ENCODE measurements around the gene MAP3K7.

MAP3K7 gene

DNA sequence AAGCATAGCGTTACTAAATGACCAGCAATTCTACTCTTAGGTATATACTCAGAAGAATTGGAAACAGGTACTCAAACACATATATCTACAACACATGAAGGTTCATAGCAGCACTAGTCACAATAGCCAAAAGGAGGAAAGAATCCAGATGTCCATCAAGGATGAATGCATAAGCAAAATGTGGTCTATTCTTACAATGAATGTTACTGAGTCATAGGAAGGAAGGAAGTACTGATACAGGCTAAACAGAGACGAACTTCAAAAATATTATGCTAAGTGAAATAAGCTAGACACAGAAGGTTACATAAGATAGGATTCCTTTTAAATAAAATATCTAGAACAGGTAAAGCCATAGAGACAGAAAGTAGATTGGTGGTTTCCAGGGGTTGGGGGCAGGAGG, 93.5 kb downstream of the MAP3K7 start:
- no peaks in the 10 kb centered on the region for H3K9me3 ChIP-seq (ENCODE audit: severe bottlenecking)
- DNase-seq, result no peak
- H3K36me3 ChIP-seq, result no peaks in the 10 kb centered on the region
- no peaks in the 10 kb centered on the region for H3K27me3 ChIP-seq (ENCODE audit: insufficient read depth, low read depth, severe bottlenecking)
- no peak overlapping the region for H3K4me3 ChIP-seq (ENCODE audit: low read depth, low read length)
- no peak overlapping the region for H3K27ac ChIP-seq
- TF ChIP-seq, protein P1, sequence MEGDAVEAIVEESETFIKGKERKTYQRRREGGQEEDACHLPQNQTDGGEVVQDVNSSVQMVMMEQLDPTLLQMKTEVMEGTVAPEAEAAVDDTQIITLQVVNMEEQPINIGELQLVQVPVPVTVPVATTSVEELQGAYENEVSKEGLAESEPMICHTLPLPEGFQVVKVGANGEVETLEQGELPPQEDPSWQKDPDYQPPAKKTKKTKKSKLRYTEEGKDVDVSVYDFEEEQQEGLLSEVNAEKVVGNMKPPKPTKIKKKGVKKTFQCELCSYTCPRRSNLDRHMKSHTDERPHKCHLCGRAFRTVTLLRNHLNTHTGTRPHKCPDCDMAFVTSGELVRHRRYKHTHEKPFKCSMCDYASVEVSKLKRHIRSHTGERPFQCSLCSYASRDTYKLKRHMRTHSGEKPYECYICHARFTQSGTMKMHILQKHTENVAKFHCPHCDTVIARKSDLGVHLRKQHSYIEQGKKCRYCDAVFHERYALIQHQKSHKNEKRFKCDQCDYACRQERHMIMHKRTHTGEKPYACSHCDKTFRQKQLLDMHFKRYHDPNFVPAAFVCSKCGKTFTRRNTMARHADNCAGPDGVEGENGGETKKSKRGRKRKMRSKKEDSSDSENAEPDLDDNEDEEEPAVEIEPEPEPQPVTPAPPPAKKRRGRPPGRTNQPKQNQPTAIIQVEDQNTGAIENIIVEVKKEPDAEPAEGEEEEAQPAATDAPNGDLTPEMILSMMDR (IDR thresholded peaks at IDR 0.05; ENCODE audit: low read depth, low read length), result no peak

DNA sequence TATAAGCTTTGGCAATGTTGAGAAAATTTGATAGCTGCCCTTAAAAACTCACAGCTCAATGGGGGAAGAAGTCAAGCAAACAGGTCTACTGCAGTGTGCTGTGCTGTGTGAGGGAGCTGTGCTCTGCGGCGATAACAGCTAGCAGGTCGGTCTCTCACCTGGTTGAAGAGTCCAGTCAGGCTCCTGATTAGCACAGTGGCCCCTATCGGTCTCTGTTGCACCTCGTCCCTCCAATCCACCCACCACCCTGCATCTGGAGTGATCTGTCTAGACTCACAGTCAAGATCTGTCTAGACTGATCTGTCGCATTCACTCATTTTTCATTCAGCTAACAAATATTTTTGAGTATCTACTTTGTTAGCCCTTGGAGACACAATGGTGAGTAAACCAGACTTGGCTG, 94.1 kb downstream of the MAP3K7 start:
- DNase-seq, result no peak
- Histone ChIP-seq H3K27ac (no peak overlapping the region), H3K4me3 (ENCODE audit: low read depth, low read length) (no peak overlapping the region), H3K9me3 (ENCODE audit: severe bottlenecking) (no peaks in the 10 kb centered on the region), H3K27me3 (ENCODE audit: insufficient read depth, low read depth, severe bottlenecking) (no peaks in the 10 kb centered on the region), H3K36me3 (no peaks in the 10 kb centered on the region)
- TF ChIP-seq, protein P1 (IDR thresholded peaks at IDR 0.05; ENCODE audit: low read depth, low read length), result no peak

DNA sequence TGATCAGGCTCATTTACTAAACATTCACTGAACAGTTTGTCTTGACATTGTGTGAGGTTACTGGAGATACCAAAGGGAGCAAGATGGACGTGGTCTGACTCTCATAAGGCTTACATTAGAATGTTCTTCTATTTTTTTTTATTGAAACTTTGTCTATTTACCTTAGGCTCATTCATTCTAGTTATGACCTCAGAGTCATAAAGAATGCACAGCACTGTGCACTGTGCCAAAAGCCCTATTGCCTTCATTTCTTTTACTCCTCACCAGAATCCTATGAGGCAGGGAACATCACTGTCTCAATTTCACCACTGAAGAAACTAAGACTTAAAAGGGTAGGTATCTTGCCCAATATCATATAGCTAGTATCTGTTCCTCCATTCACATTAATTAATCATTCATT, 94.5 kb downstream of the MAP3K7 start:
- H3K9me3 ChIP-seq (ENCODE audit: severe bottlenecking), result no peaks in the 10 kb centered on the region
- H3K4me3 ChIP-seq (ENCODE audit: low read depth, low read length), result no peak overlapping the region
- H3K27me3 ChIP-seq (ENCODE audit: insufficient read depth, low read depth, severe bottlenecking), result no peaks in the 10 kb centered on the region
- no peak for DNase-seq
- H3K27ac ChIP-seq, result no peak overlapping the region
- TF ChIP-seq, protein P1 (IDR thresholded peaks at IDR 0.05; ENCODE audit: low read depth, low read length), result no peak
- no peaks in the 10 kb centered on the region for H3K36me3 ChIP-seq

DNA sequence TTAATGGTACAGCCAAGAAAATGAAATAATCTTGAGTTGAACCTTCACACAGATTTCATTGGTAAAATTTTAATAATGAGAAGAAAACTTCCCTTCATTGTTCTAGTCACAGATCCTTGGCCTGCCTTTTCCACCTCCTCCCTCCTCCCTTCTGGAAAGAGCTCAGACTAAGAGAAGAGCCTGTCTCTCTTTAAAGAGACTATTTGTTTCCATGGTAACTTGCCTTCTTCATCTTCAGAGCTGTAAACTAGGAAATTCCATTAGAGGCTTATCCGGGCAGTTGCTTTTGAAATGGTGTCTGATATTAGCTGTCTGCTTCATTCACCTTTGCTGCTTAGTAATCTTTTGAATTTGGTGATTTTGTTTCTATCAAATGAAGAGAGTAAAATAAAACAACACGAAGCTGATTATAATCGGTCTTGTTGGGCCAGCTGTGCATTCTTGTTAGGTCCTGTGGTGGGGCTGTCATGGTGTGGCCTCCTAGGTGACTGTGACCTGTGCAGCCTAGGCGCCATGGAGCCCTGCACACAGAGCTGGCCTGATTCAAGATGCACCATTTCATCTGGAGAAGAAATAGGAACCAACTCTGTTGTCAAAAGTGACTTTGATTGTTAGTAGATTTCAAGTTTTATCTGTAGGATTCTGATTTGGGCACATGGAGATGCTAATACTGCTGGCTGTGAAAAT, 96.7 kb downstream of the MAP3K7 start:
- TF ChIP-seq, protein P1 (IDR thresholded peaks at IDR 0.05; ENCODE audit: low read depth, low read length), result no peak
- no peaks in the 10 kb centered on the region for H3K27me3 ChIP-seq (ENCODE audit: insufficient read depth, low read depth, severe bottlenecking)
- H3K9me3 ChIP-seq (ENCODE audit: severe bottlenecking), result no peaks in the 10 kb centered on the region
- no peak overlapping the region for H3K27ac ChIP-seq
- DNase-seq, result no peak
- H3K36me3 ChIP-seq, result no peaks in the 10 kb centered on the region
- H3K4me3 ChIP-seq (ENCODE audit: low read depth, low read length), result no peak overlapping the region

DNA sequence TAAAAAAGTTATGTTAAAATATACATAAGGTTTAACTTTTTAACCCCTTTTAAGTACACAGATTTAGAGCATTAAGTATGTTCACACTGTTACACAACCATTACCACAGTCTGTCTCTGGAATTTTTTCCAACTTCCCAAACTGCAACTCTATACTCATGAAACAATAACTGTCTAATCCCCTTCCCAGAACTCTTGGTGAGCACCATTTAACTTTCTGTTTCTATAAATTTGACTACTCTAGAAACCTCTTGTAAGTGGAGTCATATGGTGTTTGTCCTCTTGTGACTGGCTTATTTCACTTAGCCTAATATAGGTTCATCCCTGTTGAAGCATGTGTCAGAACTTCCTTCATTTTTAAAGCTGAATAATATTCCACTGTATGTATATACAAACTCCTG, 98.1 kb downstream of the MAP3K7 start:
- Histone ChIP-seq H3K4me3 (ENCODE audit: low read depth, low read length) (no peak overlapping the region), H3K9me3 (ENCODE audit: severe bottlenecking) (no peaks in the 10 kb centered on the region), H3K36me3 (no peaks in the 10 kb centered on the region), H3K27ac (no peak overlapping the region), H3K27me3 (ENCODE audit: insufficient read depth, low read depth, severe bottlenecking) (no peaks in the 10 kb centered on the region)
- TF ChIP-seq, protein P1 (IDR thresholded peaks at IDR 0.05; ENCODE audit: low read depth, low read length), result no peak
- DNase-seq, result no peak

Measured in WERI-Rb-1 (cell line).